HG02973 (cell line): Measurements from ENCODE around the gene WEE2.
A peak's percentile ranks its signal among the peaks of the same experiment; 100 is the strongest.

ENCODE experiments used
- ATAC-seq: cut with Tn5 transposase; IDR thresholded peaks from one replicate; pipeline ENCODE4 v1.9.1; 2021; ENCODE audit warnings: moderate library complexity; ENCODE audit not compliant: unreplicated experiment

The WEE2 gene

DNA sequence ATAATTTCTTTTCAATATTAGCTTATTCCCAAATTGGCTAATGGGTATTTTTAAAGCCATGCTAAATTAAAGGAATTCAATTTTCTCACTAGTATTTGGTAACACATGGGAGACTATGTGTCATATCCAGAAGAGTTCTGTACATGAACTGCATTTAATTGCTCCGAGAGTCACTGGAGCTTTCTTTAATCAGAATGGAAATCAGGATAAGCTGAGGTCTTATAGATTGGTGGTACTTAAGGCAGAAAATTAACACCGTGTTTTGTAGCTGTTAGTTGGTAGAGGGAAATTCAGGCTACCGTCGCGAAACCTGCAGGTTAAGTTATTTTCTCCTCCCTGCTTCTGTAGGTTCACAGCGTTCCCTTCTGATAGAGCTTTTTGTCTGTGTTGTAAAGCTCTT, at the start of gene WEE2:
Gene WEE2, plus strand, starts transcription at position 3 of the 400 bp plus-strand sequence. CDS start 406 bp downstream, outside the sequence.
- ATAC-seq, result no peak

DNA sequence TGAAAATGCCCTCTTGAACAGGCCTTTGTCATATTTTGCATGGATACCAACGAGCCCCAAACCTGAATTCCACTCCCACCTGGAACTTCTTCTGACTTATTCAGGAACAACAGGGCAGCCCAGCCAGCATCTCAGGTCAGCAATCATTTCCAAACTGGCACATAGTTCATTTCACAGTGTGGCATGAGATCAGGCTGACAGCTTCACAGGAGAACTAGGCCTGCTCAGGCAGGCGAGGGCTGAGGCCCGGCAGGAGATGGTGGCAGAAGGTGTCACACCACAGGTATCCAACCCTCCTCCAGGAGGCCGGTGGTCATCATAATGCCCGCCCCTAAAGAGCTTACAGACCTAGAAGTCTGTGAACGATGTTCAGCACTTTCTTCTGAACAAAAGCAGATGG, 48.7 kb upstream of the WEE2 start:
- ATAC-seq, result no peak

DNA sequence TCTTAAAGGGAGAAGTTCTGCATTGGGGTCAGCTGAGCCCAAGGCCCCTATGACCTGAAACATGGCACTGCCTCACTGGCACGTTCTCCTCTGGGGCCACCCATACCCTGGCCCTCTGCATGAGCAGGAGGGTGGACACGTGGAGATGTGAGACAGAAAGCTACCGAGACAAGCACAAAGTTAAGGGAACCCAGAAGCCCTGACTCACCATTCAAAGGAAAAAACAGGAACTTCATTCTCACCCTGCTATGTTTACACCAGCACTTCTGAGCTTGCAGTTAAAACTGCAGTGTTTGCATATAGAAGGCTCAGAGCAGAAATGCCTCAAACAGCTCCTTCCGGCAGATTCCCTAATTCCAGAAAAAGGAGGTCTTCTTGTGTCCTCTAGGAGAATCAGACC, 47.9 kb upstream of the WEE2 start:
- ATAC-seq, result no peak

DNA sequence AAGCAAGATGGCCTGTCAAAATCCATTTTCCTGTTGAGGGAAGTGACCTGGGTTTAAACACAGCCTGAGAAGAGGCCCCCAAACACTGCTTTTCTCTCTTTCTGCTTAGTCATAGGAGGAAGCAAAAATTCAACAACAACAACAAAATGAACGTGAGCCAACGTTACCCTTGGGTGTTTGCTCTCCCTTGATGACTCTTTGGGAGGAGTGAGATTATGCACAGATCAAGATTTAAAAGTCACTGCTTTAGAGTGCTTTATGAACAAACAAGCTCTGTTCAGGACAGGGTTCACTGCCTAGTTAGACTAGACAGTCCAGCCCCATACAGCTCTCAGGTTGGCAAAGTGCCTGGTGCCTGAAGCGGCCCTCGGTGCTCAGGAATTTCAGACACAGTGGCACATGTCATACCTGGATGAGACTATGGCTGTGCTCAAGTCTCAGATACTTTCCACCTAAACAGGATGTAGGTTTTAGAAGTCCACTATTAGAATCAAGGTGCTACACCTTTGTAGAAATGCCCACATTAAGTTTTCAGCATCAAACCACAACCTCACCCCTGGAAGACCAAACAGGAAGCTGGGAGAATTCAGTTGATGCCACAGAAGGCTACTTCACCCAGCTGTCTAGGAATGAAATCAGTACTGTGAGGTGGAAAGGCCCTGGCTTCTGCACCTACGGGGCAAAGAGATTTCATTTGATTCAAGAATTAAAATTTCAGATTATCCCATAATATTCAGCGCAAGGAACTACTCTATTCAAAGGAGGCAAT, 44.9 kb upstream of the WEE2 start:
- no peak for ATAC-seq

DNA sequence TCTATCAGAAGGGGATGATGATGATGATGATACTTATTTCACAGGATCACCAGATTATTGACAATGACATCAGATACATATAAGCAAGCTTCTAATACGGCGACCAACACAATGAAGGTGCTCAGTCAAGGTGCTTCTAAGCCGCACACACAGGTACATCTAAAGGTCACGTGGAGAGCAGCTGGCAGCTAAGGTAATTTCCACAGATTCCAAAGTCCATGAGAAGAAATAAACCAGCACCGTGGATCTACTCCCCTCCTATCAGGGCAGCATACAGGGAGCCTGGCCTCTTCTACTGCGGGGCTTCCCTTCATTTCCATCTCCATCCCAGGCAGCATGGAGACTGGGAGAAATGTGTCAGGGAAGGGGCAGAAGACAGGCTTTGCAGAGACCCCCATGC, 43.7 kb upstream of the WEE2 start:
- ATAC-seq, result no peak

DNA sequence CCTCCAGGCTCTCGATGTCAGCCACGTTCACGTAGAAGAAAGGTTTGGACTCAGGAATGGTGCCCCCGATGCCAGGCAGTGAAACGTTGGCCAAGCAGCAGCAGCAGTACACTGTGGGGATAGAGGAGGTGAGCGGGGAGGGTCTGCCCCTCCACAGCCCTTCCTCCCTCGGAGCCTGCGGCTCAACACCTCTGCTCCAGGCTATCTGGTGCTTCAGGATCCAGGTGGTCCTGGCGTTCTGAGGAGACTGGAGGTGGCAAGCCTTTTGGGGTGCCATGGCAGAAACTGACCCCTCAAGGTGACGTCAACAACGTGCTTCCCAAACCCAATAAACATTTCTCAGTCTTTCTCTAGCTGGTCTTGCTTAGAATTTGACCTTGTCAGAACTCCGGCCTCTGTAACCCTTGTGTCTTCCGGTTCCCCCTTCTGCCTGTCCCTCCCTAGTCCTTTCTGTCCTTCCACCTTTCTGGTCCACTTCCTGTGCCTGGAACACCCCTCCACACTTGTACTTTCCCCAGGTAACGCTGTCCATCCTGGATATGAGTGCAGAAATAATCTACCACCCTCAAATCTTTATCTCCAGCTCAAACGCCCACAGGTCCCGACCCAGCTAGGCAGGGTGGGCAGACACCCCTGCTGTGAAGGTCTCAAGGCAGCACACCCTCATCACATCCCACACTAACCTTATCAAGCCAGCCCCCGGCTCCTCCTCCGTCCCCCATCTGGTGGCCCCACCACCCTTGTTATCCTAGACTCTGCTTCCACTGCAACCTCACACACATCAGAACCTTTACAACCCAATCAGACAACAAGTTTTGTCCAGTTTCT, 42.7 kb upstream of the WEE2 start:
- no peak for ATAC-seq

DNA sequence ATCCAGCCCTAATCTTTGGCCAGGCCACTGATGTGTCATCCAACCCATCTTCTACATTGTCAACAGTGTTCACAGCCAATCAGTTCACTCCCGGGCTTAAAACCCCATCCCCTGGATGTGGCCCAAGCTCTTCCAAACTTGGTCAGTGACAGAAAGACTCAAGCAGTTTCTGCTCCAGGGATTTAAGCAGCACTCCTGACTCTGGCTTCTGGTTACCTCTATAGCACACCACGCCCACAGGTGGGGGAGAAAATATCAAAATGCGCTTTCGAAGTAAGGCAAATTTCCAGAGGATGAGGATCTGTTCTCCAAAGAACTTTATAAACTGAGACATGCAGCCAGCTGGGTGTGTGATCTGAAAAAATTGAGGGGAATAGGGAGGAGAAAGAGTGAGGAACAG, 42.1 kb upstream of the WEE2 start:
- ATAC-seq, result no peak

DNA sequence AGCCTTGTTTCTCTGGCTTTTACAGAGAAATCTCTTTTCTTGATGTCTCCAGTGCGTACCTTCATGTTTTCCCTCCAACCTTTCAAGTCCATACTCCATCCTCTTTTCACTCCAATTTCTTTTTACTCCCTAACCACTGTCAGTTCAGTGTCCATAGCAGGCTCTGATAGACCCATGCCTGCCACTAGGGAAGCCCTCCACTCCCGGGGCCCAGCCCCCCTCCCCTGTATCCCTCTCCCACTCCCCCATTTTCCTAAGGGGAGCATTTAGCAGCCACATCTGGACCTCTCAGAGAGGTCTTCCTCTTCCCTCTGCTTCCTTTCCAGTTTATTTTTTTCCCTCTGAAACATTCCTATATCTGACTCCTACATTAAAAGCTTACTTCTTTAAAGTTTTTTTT, 39.3 kb upstream of the WEE2 start:
- ATAC-seq, result no peak

DNA sequence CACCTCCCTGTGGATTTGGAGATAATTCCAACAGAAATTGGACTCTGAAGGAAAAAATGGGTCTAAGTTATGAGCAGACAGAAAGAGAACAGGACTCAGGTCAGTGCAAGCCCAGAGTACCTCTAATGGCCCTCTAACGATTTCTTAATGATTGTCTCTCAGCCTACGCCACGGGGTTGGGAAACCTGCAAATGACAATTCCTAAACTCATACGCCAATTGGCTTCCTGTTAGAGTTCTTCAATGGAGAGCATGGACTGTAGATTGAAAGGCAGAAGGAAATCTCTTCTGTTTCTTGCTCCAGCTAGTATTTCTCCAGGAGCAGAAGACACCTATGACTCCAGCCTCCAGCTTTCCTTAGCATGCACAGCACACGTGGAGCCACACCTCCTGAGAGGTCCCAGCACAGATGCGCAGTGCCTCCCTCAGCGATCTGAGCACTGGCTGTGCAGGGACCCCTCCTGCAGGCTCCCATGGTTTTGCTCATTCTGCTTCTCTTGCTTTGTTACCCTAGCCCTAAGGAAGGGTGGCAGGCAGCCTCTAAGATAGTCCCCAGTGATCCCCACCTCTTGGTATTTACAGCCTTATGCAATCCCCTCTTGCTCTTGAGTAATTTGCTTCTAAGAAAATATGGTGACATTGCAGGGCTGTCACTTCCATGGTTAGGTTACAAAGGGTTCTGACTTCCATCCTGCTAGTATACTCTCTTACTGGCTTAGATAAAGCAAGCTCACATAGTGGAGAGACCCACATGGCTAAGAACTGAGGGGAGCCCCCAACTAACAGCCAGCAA, 36.3 kb upstream of the WEE2 start:
- no peak for ATAC-seq

DNA sequence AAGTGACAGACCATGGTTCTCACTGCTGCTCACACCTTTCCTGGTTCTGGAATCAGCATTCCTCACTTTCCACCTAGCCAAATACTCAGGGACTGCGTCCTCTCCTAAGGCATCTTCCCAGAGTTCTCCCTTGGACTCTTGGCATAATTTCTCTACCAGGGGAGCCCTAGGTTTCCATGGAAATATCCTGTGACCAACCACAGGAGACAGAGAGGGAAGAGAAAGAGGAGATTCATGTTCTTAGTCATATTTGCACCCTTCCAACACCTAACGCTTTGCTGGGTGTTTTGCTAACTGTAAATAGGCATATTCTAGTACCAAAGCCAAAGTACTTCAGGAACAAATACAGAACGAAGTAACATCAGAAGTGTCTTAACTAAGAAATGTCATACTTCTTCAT, 34.8 kb upstream of the WEE2 start:
- no peak for ATAC-seq

DNA sequence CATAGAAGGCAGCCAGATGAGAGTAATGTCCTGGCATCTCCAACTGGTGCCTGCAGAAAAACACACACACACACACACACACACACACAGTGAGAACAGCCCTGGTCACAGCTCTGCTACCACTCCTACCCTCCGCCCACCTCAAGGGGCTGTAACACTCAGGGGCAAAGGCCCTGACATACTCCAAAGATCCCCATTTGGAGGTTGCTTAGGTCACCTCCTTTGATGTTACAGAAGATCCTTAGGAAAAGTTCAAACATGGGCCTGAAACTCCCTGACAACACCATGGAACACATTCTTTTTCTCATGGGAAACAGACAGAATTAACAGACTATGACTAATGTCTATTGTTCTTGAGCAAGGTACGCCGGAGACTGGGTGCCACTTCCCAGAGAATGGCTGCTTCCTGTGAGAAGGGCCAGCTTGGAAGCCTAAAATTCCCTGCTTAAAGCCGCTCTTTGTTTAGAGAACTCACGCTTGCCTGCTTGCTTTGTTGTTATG, 33.9 kb upstream of the WEE2 start:
- no peak for ATAC-seq

DNA sequence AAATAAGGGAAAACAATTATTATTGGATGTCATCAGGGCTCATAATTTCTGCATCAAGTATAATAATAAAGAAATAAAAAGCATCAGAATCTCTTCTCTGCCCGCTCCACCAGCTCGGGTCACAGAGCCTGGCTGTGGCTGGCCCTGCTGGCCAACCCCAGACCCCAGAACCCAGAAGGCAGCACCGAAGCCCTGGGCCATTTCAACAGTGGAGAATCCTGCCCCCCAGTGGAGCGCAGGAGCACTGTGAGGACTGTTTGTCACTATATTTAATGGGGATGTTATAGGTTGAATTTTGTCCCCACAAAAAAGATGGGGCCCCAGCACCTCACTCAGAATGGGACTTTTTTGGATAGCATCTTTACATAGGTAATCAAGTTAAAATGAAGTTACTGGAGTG, 33.5 kb upstream of the WEE2 start:
- no peak for ATAC-seq

DNA sequence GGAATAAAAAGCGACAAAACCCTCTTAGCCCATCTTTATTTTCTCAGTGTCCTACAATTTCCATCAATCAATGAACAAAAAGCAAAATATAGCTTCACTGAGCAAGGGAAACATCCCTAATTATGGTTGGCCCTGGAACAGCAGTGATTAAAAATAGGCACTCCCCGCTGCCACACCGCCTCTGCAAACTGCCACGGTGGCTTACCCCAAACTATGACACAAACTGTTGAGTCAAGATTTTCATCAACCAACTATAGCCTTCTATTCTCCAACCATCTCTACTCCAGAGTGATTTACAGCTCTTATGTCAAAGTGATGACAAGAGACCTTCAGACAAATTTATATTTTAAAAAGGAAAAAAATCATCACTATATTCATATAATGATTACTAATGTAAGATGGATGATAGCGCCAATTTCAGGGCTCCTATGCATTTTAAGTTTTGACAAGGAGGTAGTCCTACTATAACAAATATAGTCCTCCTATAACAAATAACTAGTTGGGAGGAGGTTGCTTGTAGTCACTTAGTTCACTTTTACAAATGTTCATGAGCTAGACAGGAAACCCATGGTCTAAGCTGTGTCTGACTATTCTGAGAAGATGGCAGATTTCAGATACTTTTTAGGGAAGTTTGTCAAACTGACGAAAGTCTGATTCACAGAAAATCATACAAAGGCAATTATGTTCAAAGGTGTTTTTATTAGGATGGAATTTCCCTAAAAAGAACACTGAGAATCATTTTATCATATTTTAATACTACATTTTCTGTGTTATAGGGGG, 32.5 kb upstream of the WEE2 start:
- no peak for ATAC-seq

DNA sequence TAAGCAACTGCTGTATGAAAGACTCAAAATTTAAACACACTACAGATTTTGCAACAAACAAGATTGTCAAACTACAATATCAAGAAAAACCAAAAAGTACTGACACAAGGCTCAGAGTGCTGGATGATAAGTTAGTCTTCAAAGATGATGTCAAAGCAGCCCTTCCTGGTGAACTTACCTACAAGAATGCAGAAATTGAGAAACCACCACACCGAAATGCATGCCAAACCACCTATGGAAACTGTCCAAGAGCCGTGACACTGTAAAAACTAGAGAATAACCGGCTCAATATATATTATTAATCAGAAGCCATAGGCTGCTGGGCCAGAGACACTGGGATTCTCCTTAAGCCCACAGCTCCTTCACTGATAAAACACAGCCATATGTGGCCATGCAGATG, 31.5 kb upstream of the WEE2 start:
- ATAC-seq, result no peak

DNA sequence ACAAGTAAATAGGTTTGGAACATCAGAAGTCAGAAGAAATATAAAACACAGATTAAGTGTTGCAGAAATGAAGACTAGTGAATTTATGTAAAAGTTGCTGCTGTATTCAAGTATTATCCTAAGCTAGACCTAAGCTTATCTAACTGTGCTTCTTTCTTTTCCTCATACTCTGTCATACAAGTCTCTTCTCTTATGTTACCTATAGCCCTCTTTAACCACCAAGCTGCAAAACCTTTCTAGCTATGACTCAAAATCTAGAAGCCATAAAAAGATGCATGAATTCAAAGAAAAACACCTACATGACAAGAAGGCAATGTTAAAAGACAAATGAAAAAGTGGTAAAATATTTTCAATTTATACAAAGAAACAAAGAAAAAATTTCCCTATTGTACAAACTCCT, 29.1 kb upstream of the WEE2 start:
- ATAC-seq, result peak; percentile 66

DNA sequence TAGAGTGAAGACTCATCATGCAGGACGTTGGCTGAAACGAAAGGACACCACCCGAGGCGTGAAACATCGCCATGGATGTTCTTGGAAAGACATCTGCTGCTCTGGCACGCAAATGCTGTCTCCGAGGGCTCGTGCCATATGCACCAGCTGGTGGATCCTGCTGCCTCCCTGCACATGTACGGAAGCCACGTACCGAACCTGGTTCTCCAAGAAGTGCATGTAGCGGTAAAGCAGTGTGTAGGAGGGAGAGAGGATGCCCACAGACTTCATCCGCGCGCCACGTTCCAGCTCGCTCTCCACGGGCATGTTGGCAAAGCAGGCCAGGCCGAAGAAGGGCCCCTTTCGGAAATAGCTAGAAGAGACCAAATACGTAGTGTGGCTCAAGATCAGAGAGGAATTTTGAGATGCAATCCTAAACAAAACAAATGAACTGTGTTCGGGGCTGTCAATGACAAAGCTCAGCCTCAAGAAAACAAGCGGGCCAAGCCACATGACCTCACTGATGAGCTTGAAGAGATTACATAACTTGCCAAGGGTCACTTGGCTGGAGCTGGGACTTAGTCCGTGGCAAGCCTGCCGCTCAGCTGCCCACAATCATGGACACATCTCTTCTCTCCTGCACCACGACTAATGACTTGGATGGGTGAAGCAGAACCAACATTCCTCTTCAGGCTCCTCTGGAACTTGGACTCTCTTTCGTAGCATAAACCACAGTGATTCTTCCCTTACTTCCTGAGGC, 22.7 kb upstream of the WEE2 start:
- no peak for ATAC-seq

DNA sequence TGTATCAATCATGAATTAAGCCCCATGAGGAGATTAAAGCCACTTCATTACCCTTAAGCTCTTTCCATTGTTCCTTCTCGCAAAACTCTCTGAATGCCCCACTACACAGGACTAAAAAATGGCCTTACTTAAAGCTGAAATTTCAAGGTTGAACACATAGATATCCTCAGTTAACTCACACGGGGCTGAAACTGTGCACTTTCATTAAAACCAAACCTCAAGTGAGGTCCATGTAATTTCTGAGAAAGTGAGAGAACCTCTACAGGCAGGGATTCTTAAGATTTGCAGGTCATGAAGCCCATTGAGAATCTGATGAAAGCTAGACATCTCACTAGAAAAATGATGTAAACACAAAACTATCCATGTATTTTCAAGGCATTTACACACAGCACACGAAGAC, 22.1 kb upstream of the WEE2 start:
- ATAC-seq, result no peak

DNA sequence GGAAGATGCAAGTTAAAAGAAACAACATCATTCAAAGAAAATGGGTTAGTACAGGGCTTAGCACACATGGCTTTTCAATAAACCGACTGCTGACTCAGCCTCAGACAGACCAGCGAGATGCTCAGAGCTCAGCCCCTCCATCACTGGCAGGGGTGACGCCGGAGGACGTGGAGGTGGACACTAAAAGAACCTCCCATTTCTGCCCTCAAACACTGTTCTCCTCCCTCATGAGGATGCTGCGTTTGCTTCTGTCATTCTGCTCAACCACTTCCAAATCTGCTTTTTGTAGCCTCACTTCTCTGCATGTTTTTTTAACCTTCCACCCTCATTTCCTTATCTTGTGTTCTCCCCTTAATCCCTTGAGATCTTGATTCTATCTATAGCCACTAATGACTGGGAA, 21.5 kb upstream of the WEE2 start:
- no peak for ATAC-seq

DNA sequence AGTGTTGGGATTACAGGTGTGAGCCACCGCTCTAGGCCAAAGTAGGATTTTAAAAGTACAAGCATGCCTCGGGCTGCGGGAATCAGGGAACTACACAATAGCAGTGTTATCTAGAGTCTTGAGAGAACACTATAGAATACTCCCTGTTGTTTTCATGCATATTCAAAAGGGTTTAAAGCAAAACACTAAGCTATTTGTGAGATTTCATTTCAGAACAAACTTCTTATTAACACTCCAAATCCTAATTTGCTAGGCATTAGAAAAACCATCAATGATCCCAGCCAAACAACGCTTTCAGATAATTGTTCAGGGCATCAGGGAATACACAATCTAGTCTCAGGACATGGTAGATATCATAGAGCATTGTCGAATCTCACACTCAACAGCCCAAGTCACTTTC, 20.1 kb upstream of the WEE2 start:
- no peak for ATAC-seq
